ENCODE data around the gene TJP1. TPM values are rescaled to one million over a fixed set of nuclear protein-coding genes. Genes with fewer than 3 reads are reported as not detected.
"Not testable (repeated sequence)": the region's sequence is repeated elsewhere in the genome, so short reads cannot be mapped to it uniquely, and the experiment has no call there.

The TJP1 gene
- polyA plus RNA-seq, 3 donors from 2014 or later: not detected

GRCh38 chr15:29749365-29750086 is 72.7 kb downstream of the TJP1 start:
- H3K27me3 Mint-ChIP-seq (ENCODE audit: low read depth in 3 of 3): peaks cover 2 to 5% (median 4%) of the 10 kb centered on the region in 3 donors
- H3K36me3 Mint-ChIP-seq: no peaks in the 10 kb centered on the region
- DNase-seq: no peak
- no peak overlapping the region for H3K27ac Mint-ChIP-seq
- H3K4me1 Mint-ChIP-seq: no peaks in the 10 kb centered on the region
- H3K4me3 Mint-ChIP-seq: no peak overlapping the region
- no peaks in the 10 kb centered on the region for H3K9me3 Mint-ChIP-seq

- Mint-ChIP-seq H3K27ac (no peak overlapping the region), H3K4me3 (no peak overlapping the region), H3K27me3 (ENCODE audit: low read depth in 3 of 3) (peaks cover 4 to 6% (median 5%) of the 10 kb centered on the region in 3 donors), H3K4me1 (no peaks in the 10 kb centered on the region), H3K36me3 (no peaks in the 10 kb centered on the region), H3K9me3 (no peaks in the 10 kb centered on the region)
- no peak for DNase-seq
Observed at GRCh38 chr15:29747837-29748417, 74.3 kb downstream of the TJP1 start.

GRCh38 chr15:29743475-29743874 is 78.8 kb downstream of the TJP1 start:
- no peak for DNase-seq
- Mint-ChIP-seq H3K4me3 (no peak overlapping the region), H3K27me3 (ENCODE audit: low read depth in 3 of 3) (peaks cover 0 to 5% (median 2%) of the 10 kb centered on the region in 3 donors), H3K27ac (no peak overlapping the region), H3K36me3 (no peaks in the 10 kb centered on the region), H3K4me1 (no peaks in the 10 kb centered on the region), H3K9me3 (no peaks in the 10 kb centered on the region)

GRCh38 chr15:29740692-29741311 is 81.5 kb downstream of the TJP1 start:
- Mint-ChIP-seq H3K27me3 (ENCODE audit: low read depth in 3 of 3) (peaks cover 0 to 6% (median 5%) of the 10 kb centered on the region in 3 donors), H3K9me3 (no peaks in the 10 kb centered on the region), H3K4me3 (no peak overlapping the region), H3K27ac (no peak overlapping the region), H3K4me1 (peaks cover 2 to 8% of the 10 kb centered on the region in 2 donors), H3K36me3 (no peaks in the 10 kb centered on the region)
- no peak for DNase-seq

- H3K4me3 Mint-ChIP-seq: no peak overlapping the region
- H3K27ac Mint-ChIP-seq: no peak overlapping the region
- H3K9me3 Mint-ChIP-seq: no peaks in the 10 kb centered on the region
- peaks cover 2 to 11% of the 10 kb centered on the region in 2 donors for H3K4me1 Mint-ChIP-seq
- no peaks in the 10 kb centered on the region for H3K36me3 Mint-ChIP-seq
- H3K27me3 Mint-ChIP-seq (ENCODE audit: low read depth in 3 of 3): peaks cover 0 to 4% (median 2%) of the 10 kb centered on the region in 3 donors
- no peak for DNase-seq
Observed at GRCh38 chr15:29736744-29737020, 85.6 kb downstream of the TJP1 start.

- H3K27me3 Mint-ChIP-seq (ENCODE audit: low read depth in 3 of 3): peaks cover 0 to 4% (median 2%) of the 10 kb centered on the region in 3 donors
- H3K9me3 Mint-ChIP-seq: no peaks in the 10 kb centered on the region
- H3K4me3 Mint-ChIP-seq: no peak overlapping the region
- peaks cover 2 to 11% of the 10 kb centered on the region in 2 donors for H3K4me1 Mint-ChIP-seq
- H3K36me3 Mint-ChIP-seq: no peaks in the 10 kb centered on the region
- DNase-seq: no peak
- H3K27ac Mint-ChIP-seq: no peak overlapping the region
Observed at GRCh38 chr15:29736012-29736743, 86.1 kb downstream of the TJP1 start.

- no peaks in the 10 kb centered on the region for H3K36me3 Mint-ChIP-seq
- H3K4me3 Mint-ChIP-seq: no peak overlapping the region
- H3K4me1 Mint-ChIP-seq: peaks cover 2 to 11% of the 10 kb centered on the region in 2 donors
- no peak overlapping the region for H3K27ac Mint-ChIP-seq
- no peak for DNase-seq
- peaks cover 0 to 4% (median 2%) of the 10 kb centered on the region in 3 donors for H3K27me3 Mint-ChIP-seq (ENCODE audit: low read depth in 3 of 3)
- H3K9me3 Mint-ChIP-seq: peaks cover 0 to 4% (median 0%) of the 10 kb centered on the region in 6 donors
Observed at GRCh38 chr15:29734917-29735572, 87.2 kb downstream of the TJP1 start.

- Mint-ChIP-seq H3K36me3 (no peaks in the 10 kb centered on the region), H3K4me3 (no peak overlapping the region), H3K27ac (no peak overlapping the region), H3K4me1 (peaks cover 2 to 11% of the 10 kb centered on the region in 2 donors), H3K9me3 (peaks cover 0 to 4% (median 0%) of the 10 kb centered on the region in 6 donors), H3K27me3 (ENCODE audit: low read depth in 3 of 3) (peaks cover 0 to 4% (median 0%) of the 10 kb centered on the region in 3 donors)
- no peak for DNase-seq
Observed at GRCh38 chr15:29731865-29732264, 90.4 kb downstream of the TJP1 start.

- not testable (repeated sequence) for H3K36me3 Mint-ChIP-seq; H3K27me3 Mint-ChIP-seq (ENCODE audit: low read depth in 3 of 3); H3K4me1 Mint-ChIP-seq; H3K27ac Mint-ChIP-seq; H3K4me3 Mint-ChIP-seq; DNase-seq; H3K9me3 Mint-ChIP-seq
Observed at GRCh38 chr15:29730471-29730870, 91.8 kb downstream of the TJP1 start.

GRCh38 chr15:29728418-29728817 is 93.8 kb downstream of the TJP1 start:
- Mint-ChIP-seq H3K4me1 (no peaks in the 10 kb centered on the region), H3K27me3 (ENCODE audit: low read depth in 3 of 3) (peaks cover 0 to 3% (median 0%) of the 10 kb centered on the region in 3 donors), H3K9me3 (peaks cover 0 to 7% (median under 1%) of the 10 kb centered on the region in 6 donors), H3K27ac (no peak overlapping the region), H3K36me3 (peaks cover 0 to 3% (median 0%) of the 10 kb centered on the region in 3 donors), H3K4me3 (no peak overlapping the region)
- no peak for DNase-seq

GRCh38 chr15:29727871-29728270 is 94.4 kb downstream of the TJP1 start:
- peaks cover 0 to 4% (median 0%) of the 10 kb centered on the region in 3 donors for H3K27me3 Mint-ChIP-seq (ENCODE audit: low read depth in 3 of 3)
- no peaks in the 10 kb centered on the region for H3K4me1 Mint-ChIP-seq
- no peak for DNase-seq
- H3K36me3 Mint-ChIP-seq: peaks cover 0 to 3% (median 0%) of the 10 kb centered on the region in 3 donors
- H3K9me3 Mint-ChIP-seq: peaks cover 3 to 7% (median 5%) of the 10 kb centered on the region in 6 donors
- H3K4me3 Mint-ChIP-seq: no peak overlapping the region
- no peak overlapping the region for H3K27ac Mint-ChIP-seq

- Mint-ChIP-seq H3K4me3 (no peak overlapping the region), H3K36me3 (peaks cover 0 to 4% (median 3%) of the 10 kb centered on the region in 3 donors), H3K4me1 (no peaks in the 10 kb centered on the region), H3K27me3 (ENCODE audit: low read depth in 3 of 3) (peaks cover 0 to 4% (median 0%) of the 10 kb centered on the region in 3 donors), H3K27ac (no peak overlapping the region), H3K9me3 (peaks cover 5 to 12% (median 11%) of the 10 kb centered on the region in 6 donors)
- no peak for DNase-seq
Observed at GRCh38 chr15:29726553-29726952, 95.7 kb downstream of the TJP1 start.

GRCh38 chr15:29724026-29724425 is 98.2 kb downstream of the TJP1 start:
- Mint-ChIP-seq H3K36me3 (peaks cover 0 to 7% (median 3%) of the 10 kb centered on the region in 3 donors), H3K4me1 (no peaks in the 10 kb centered on the region), H3K27ac (no peak overlapping the region), H3K27me3 (ENCODE audit: low read depth in 3 of 3) (peaks cover 0 to 4% (median 2%) of the 10 kb centered on the region in 3 donors), H3K4me3 (no peak overlapping the region), H3K9me3 (peaks cover 9 to 21% (median 14%) of the 10 kb centered on the region in 6 donors)
- DNase-seq: no peak
